ENCODE results near the gene C2CD5. TPM values are rescaled to one million over a fixed set of nuclear protein-coding genes. Genes with fewer than 3 reads are reported as not detected.
A peak's percentile ranks its signal among the peaks of the same experiment; 100 is the strongest.

The C2CD5 gene
- 22.4 TPM for total RNA-seq (ENCODE audit: unreplicated experiment)
- long read RNA-seq, partial matches to known transcripts = 1 of 2 reads
- long read RNA-seq, other reads (novel, unspliced or antisense) = 1 of 2 reads

- H3K27ac Mint-ChIP-seq (ENCODE audit: unreplicated experiment) = peak within 1 kb of the TSS; percentile 62
- peaks cover 4% of the 10 kb centered on the region for H3K27me3 Mint-ChIP-seq (ENCODE audit: unreplicated experiment)
- DNase-seq (ENCODE audit: low spot score) = peak; percentile 94
- peaks cover 13% of the 10 kb centered on the region for H3K4me1 Mint-ChIP-seq (ENCODE audit: unreplicated experiment)
- TF ChIP-seq CTCF (IDR thresholded peaks at IDR 0.05; ENCODE audit: unreplicated experiment) = peak; percentile 18
- peak within 1 kb of the TSS; percentile 96 for H3K4me3 Mint-ChIP-seq (ENCODE audit: unreplicated experiment)
- no peaks in the 10 kb centered on the region for H3K9me3 Mint-ChIP-seq (ENCODE audit: unreplicated experiment)
- H3K36me3 Mint-ChIP-seq (ENCODE audit: low read depth, unreplicated experiment) = peaks cover 5% of the 10 kb centered on the region
These were observed at the start of gene C2CD5 for GRCh38 chr12:22544038-22544979. Gene C2CD5, minus strand, starts transcription at chr12:22544542. Its CDS starts 392 bp downstream, at chr12:22544150.

GRCh38 chr12:22593864-22594263 lies 49.5 kb upstream of the C2CD5 start:
- no peak for TF ChIP-seq CTCF (IDR thresholded peaks at IDR 0.05; ENCODE audit: unreplicated experiment)
- no peak for DNase-seq (ENCODE audit: low spot score)
- no peaks in the 10 kb centered on the region for H3K4me1 Mint-ChIP-seq (ENCODE audit: unreplicated experiment)
- no peak overlapping the region for H3K4me3 Mint-ChIP-seq (ENCODE audit: unreplicated experiment)
- no peak overlapping the region for H3K27ac Mint-ChIP-seq (ENCODE audit: unreplicated experiment)
- H3K27me3 Mint-ChIP-seq (ENCODE audit: unreplicated experiment) = no peaks in the 10 kb centered on the region
- no peaks in the 10 kb centered on the region for H3K9me3 Mint-ChIP-seq (ENCODE audit: unreplicated experiment)
- H3K36me3 Mint-ChIP-seq (ENCODE audit: low read depth, unreplicated experiment) = no peaks in the 10 kb centered on the region

- DNase-seq (ENCODE audit: low spot score) = no peak
- Mint-ChIP-seq H3K27ac (ENCODE audit: unreplicated experiment) (no peak overlapping the region), H3K36me3 (ENCODE audit: low read depth, unreplicated experiment) (no peaks in the 10 kb centered on the region), H3K9me3 (ENCODE audit: unreplicated experiment) (no peaks in the 10 kb centered on the region), H3K4me3 (ENCODE audit: unreplicated experiment) (no peak overlapping the region), H3K27me3 (ENCODE audit: unreplicated experiment) (no peaks in the 10 kb centered on the region), H3K4me1 (ENCODE audit: unreplicated experiment) (no peaks in the 10 kb centered on the region)
- no peak for TF ChIP-seq CTCF (IDR thresholded peaks at IDR 0.05; ENCODE audit: unreplicated experiment)
These were observed 44.5 kb upstream of the C2CD5 start for GRCh38 chr12:22588817-22589216.

GRCh38 chr12:22578328-22578727 lies 34.0 kb upstream of the C2CD5 start:
- no peak for TF ChIP-seq CTCF (IDR thresholded peaks at IDR 0.05; ENCODE audit: unreplicated experiment)
- no peak for DNase-seq (ENCODE audit: low spot score)
- Mint-ChIP-seq H3K27me3 (ENCODE audit: unreplicated experiment) (no peaks in the 10 kb centered on the region), H3K4me1 (ENCODE audit: unreplicated experiment) (no peaks in the 10 kb centered on the region), H3K36me3 (ENCODE audit: low read depth, unreplicated experiment) (no peaks in the 10 kb centered on the region), H3K9me3 (ENCODE audit: unreplicated experiment) (no peaks in the 10 kb centered on the region), H3K4me3 (ENCODE audit: unreplicated experiment) (no peak overlapping the region), H3K27ac (ENCODE audit: unreplicated experiment) (no peak overlapping the region)

- H3K36me3 Mint-ChIP-seq (ENCODE audit: low read depth, unreplicated experiment) = no peaks in the 10 kb centered on the region
- no peak overlapping the region for H3K27ac Mint-ChIP-seq (ENCODE audit: unreplicated experiment)
These were observed 33.3 kb upstream of the C2CD5 start for GRCh38 chr12:22577667-22578066.

More at GRCh38 chr12:22577667-22578066, 33.3 kb upstream of the C2CD5 start:
- Mint-ChIP-seq H3K27me3 (ENCODE audit: unreplicated experiment) (no peaks in the 10 kb centered on the region), H3K4me3 (ENCODE audit: unreplicated experiment) (no peak overlapping the region), H3K9me3 (ENCODE audit: unreplicated experiment) (no peaks in the 10 kb centered on the region), H3K4me1 (ENCODE audit: unreplicated experiment) (no peaks in the 10 kb centered on the region)
- TF ChIP-seq CTCF (IDR thresholded peaks at IDR 0.05; ENCODE audit: unreplicated experiment) = no peak
- DNase-seq (ENCODE audit: low spot score) = no peak

Data from endothelial cell (in vitro differentiated cells).